HCT116 (cell line): ENCODE measurements around the gene DERA. TPM values are rescaled to one million over a fixed set of nuclear protein-coding genes. Genes with fewer than 3 reads are reported as not detected.

Experiments
- ATAC-seq: fragments of 200-7000 bp; cut with Tn5 transposase; 2 replicates; pipeline ENCODE4 v1.9.1; 2020; ENCODE audit warnings: mild to moderate bottlenecking, moderate library complexity
- BruUV-seq: library from RNA; stranded (reverse); fragments of 400-500 nt; replicated peaks from 2 replicates; lab custom pipeline; 2021; lab: Mats Ljungman, UMichigan
- CTCF ChIA-PET: fragments of 300-600 bp; sonication (Branson Sonifier 250); formaldehyde crosslinking; loops from one replicate; lab custom pipeline; 2021; ENCODE audit warnings: antibody characterized with exemption; lab: Charles Lee
- POLR2A ChIA-PET: fragments of 300-600, 350-600 bp; sonication (Branson Sonifier 250); formaldehyde crosslinking; loops from one replicate; lab custom pipeline; 2021; ENCODE audit warnings: antibody characterized with exemption; lab: Charles Lee
- RAD21 ChIA-PET, 2 experiments: fragments of 300-600 bp; sonication (Branson Sonifier 250); formaldehyde crosslinking; loops; one replicate each; lab custom pipeline; 2023; ENCODE audit warnings: low total read pairs in 2 of 2; ENCODE audit not compliant: uncharacterized antibody in 2 of 2, unreplicated experiment in 2 of 2, low non-redundant PET in 1 of 2; lab: Charles Lee
- DNase-seq: peaks from one replicate; pipeline ENCODE4 v3.0.0-alpha.2; 2010; ENCODE audit warnings: low read depth, low spot score
- H2AFZ ChIP-seq: fragments of 200-600 bp; shearing (Covaris generic), sonication (generic); 2 replicates; pipeline ENCODE4 v1.6.1; 2017; ENCODE audit warnings: low read depth, mixed run types, mixed read lengths, antibody characterized with exemption, low read length; ENCODE audit not compliant: poor library complexity, severe bottlenecking
- H3K27ac ChIP-seq: 2 replicates; pipeline ENCODE4 v1.5.1; 2012; ENCODE audit warnings: low read depth, low read length
- H3K27me3 ChIP-seq: fragments of 200-600 bp; sonication (generic); 2 replicates; pipeline ENCODE4 v1.6.1; 2016; ENCODE audit warnings: mixed run types, low read length, mixed read lengths; ENCODE audit not compliant: insufficient read depth
- H3K36me3 ChIP-seq, 2 experiments: fragments of 200-500 bp in 1 of 2; fragments of 200-600 bp in 1 of 2; sonication (Bioruptor generic) in 1 of 2; sonication (generic) in 1 of 2; 2 replicates each; pipeline versions ENCODE4 v1.5.1 to v1.6.1; 2014 to 2016; ENCODE audit warnings: low read length in 2 of 2, inconsistent platforms in 1 of 2, mixed read lengths in 1 of 2, mixed run types in 1 of 2; ENCODE audit not compliant: insufficient read depth in 2 of 2, control insufficient read depth in 1 of 2
- H3K4me1 ChIP-seq, 2 experiments: fragments of 200-600 bp in 1 of 2; sonication (generic) in 1 of 2; 2 replicates each; pipeline versions ENCODE4 v1.5.1 to v1.6.1; 2012 to 2017; ENCODE audit warnings: low read length in 2 of 2, inconsistent platforms in 1 of 2, mild to moderate bottlenecking in 1 of 2, mixed read lengths in 1 of 2, mixed run types in 1 of 2, moderate library complexity in 1 of 2; ENCODE audit not compliant: insufficient read depth in 2 of 2, control insufficient read depth in 1 of 2
- H3K4me2 ChIP-seq: fragments of 200-600 bp; sonication (generic); 2 replicates; pipeline ENCODE4 v1.6.1; 2017; ENCODE audit warnings: mixed run types, low read length, mixed read lengths
- H3K4me3 ChIP-seq, 2 experiments: fragments of 200-600 bp in 1 of 2; sonication (generic) in 1 of 2; replicated peaks in 1 of 2; 2 replicates each; pipeline ENCODE4 v1.5.1; 2011 to 2016; ENCODE audit warnings: low read length in 2 of 2, control low read depth in 1 of 2, low read depth in 1 of 2, mild to moderate bottlenecking in 1 of 2, mixed read lengths in 1 of 2, mixed run types in 1 of 2
- H3K79me2 ChIP-seq: fragments of 200-600 bp; sonication (generic); 2 replicates; pipeline ENCODE4 v1.6.1; 2017; ENCODE audit warnings: mild to moderate bottlenecking, mixed run types, low read length, moderate library complexity, mixed read lengths; ENCODE audit not compliant: insufficient read depth
- H3K9ac ChIP-seq: fragments of 200-600 bp; sonication (generic); 2 replicates; pipeline ENCODE4 v1.6.1; 2016; ENCODE audit warnings: low read length, mixed read lengths
- H3K9me2 ChIP-seq: fragments of 200-600 bp; sonication (generic), shearing (Covaris generic); 2 replicates; pipeline ENCODE4 v1.6.1; 2017; ENCODE audit warnings: mixed run types, mild to moderate bottlenecking, moderate library complexity; ENCODE audit not compliant: insufficient read depth
- H3K9me3 ChIP-seq, 2 experiments: fragments of 200-500 bp in 1 of 2; fragments of 200-600 bp in 1 of 2; sonication (Bioruptor generic) in 1 of 2; sonication (generic) in 1 of 2; 2 replicates each; pipeline ENCODE4 v1.6.1; 2014 to 2017; ENCODE audit warnings: low read length in 2 of 2, mixed read lengths in 2 of 2, inconsistent platforms in 1 of 2, low read depth in 1 of 2, mild to moderate bottlenecking in 1 of 2, mixed run types in 1 of 2, moderate library complexity in 1 of 2; ENCODE audit not compliant: control insufficient read depth in 1 of 2, insufficient read depth in 1 of 2
- H4K20me1 ChIP-seq: fragments of 200-600 bp; sonication (generic), shearing (Covaris generic); 2 replicates; pipeline ENCODE4 v1.6.1; 2017; ENCODE audit warnings: mixed run types, mild to moderate bottlenecking, moderate library complexity; ENCODE audit not compliant: insufficient read depth
- ATF3 ChIP-seq: IDR thresholded peaks from 2 replicates; pipeline ENCODE4 v1.6.1; 2012
- CTCF ChIP-seq, 3 experiments: fragments of 200-600 bp in 1 of 3; sonication (generic) in 1 of 3; IDR thresholded peaks in 2 of 3; conservative IDR thresholded peaks in 1 of 3; 2 replicates each; pipeline ENCODE4 v1.5.1; 2012 to 2017; ENCODE audit warnings: low read depth in 2 of 3, low read length in 2 of 3, antibody characterized with exemption in 1 of 3, borderline replicate concordance in 1 of 3, control low read depth in 1 of 3, mild to moderate bottlenecking in 1 of 3, mixed read lengths in 1 of 3, mixed run types in 1 of 3, moderate library complexity in 1 of 3; ENCODE audit not compliant: insufficient read depth in 1 of 3
- ELF1 ChIP-seq: IDR thresholded peaks from 2 replicates; pipeline ENCODE4 v1.6.1; 2012; ENCODE audit warnings: low read depth, borderline replicate concordance
- EZH2 ChIP-seq: fragments of 200-600 bp; sonication (generic); IDR thresholded peaks from 2 replicates; pipeline ENCODE4 v1.6.1; 2017; ENCODE audit warnings: antibody characterized with exemption, mixed run types
- EZH2phosphoT487 ChIP-seq: fragments of 200-600 bp; IDR thresholded peaks from 2 replicates; pipeline ENCODE4 v1.6.1; 2018; ENCODE audit warnings: antibody characterized with exemption, borderline replicate concordance
- FOSL1 ChIP-seq: IDR thresholded peaks from 2 replicates; pipeline ENCODE4 v1.6.1; 2012; ENCODE audit warnings: low read depth
- MAX ChIP-seq: IDR thresholded peaks from 2 replicates; pipeline ENCODE4 v1.6.1; 2012
- POLR2A ChIP-seq: IDR thresholded peaks from 2 replicates; pipeline ENCODE4 v1.7.0; 2011; ENCODE audit warnings: borderline replicate concordance; ENCODE audit not compliant: insufficient read depth, insufficient read length; ENCODE audit errors: extremely low read depth
- POLR2AphosphoS5 ChIP-seq: IDR thresholded peaks from 2 replicates; pipeline ENCODE4 v1.6.1; 2011; ENCODE audit warnings: mild to moderate bottlenecking, low read depth, low read length, moderate library complexity
- SIN3A ChIP-seq: IDR thresholded peaks from 2 replicates; pipeline ENCODE4 v1.6.1; 2012; ENCODE audit warnings: low read depth
- SRF ChIP-seq: IDR thresholded peaks from 2 replicates; pipeline ENCODE4 v1.6.1; 2012; ENCODE audit warnings: low read depth
- YY1 ChIP-seq: IDR thresholded peaks from 2 replicates; pipeline ENCODE4 v1.6.1; 2011; ENCODE audit warnings: low read length, low read depth, moderate library complexity, mild to moderate bottlenecking; ENCODE audit not compliant: insufficient replicate concordance; ENCODE audit errors: extremely low read depth
- ZBTB33 ChIP-seq: IDR thresholded peaks from 2 replicates; pipeline ENCODE4 v1.6.1; 2011; ENCODE audit warnings: mild to moderate bottlenecking, low read length, moderate library complexity; ENCODE audit not compliant: insufficient replicate concordance; ENCODE audit errors: extremely low read depth
- ZFX ChIP-seq: fragments of 450-650 bp; IDR thresholded peaks from 2 replicates; pipeline ENCODE4 v1.6.1; 2017
- intact Hi-C: fragments of 100-400 bp; cut with micrococcal nuclease; formaldehyde crosslinking; loops from 2 replicates; pipeline ENCODE4 v1.10.0; 2022
- total RNA-seq: library from RNA; stranded (reverse); gene quantifications from one replicate; pipeline ENCODE4 v1.2.1, GENCODE V29; 2021; ENCODE audit not compliant: unreplicated experiment

Gene DERA
- total RNA-seq, 1 experiment from 2014 or later = 32.6 TPM

- no peak overlapping the region for H3K4me2 ChIP-seq
- no peak overlapping the region for H2AFZ ChIP-seq
- H3K4me3 ChIP-seq = no peak overlapping the region
- H3K27me3 ChIP-seq = no peaks in the 10 kb centered on the region
- no peaks in the 10 kb centered on the region for H3K9me3 ChIP-seq
- ChIA-PET POLR2A (no interaction called here), RAD21 (no interaction called here), CTCF (no interaction called here)
- no peak overlapping the region for H3K9ac ChIP-seq
- H3K9me2 ChIP-seq = no peaks in the 10 kb centered on the region
- no peaks in the 10 kb centered on the region for H3K79me2 ChIP-seq
- intact Hi-C loops = no loop called here
- TF ChIP-seq MAX (no peak), ELF1 (no peak), CTCF (IDR thresholded peaks at IDR 0.05 in 2 of 3, conservative IDR thresholded peaks at IDR 0.05 in 1 of 3; ENCODE audit: borderline replicate concordance in 1 of 3, insufficient read depth in 1 of 3, low read depth in 2 of 3, low read length in 2 of 3) (no peak)
- no TSS peak for BruUV-seq
- H3K27ac ChIP-seq = no peak overlapping the region
- H4K20me1 ChIP-seq = no peaks in the 10 kb centered on the region
- DNase-seq (no peak), ATAC-seq (no peak)
- no peaks in the 10 kb centered on the region for H3K36me3 ChIP-seq
- no peaks in the 10 kb centered on the region for H3K4me1 ChIP-seq
Observed at GRCh38 chr12:16034136-16034817, 123.1 kb downstream of the DERA start.

GRCh38 chr12:16036073-16036472 is 124.9 kb downstream of the DERA start:
- no peak for DNase-seq
- Histone ChIP-seq H2AFZ (no peak overlapping the region), H4K20me1 (no peaks in the 10 kb centered on the region), H3K9ac (no peak overlapping the region), H3K27ac (no peak overlapping the region), H3K27me3 (no peaks in the 10 kb centered on the region), H3K4me1 (no peaks in the 10 kb centered on the region), H3K9me3 (no peaks in the 10 kb centered on the region), H3K36me3 (no peaks in the 10 kb centered on the region), H3K4me2 (no peak overlapping the region), H3K79me2 (no peaks in the 10 kb centered on the region), H3K4me3 (no peak overlapping the region), H3K9me2 (no peaks in the 10 kb centered on the region)
- ChIA-PET POLR2A (no interaction called here), CTCF (no interaction called here), RAD21 (no interaction called here)
- no peak for ATAC-seq
- BruUV-seq = no TSS peak
- intact Hi-C loops = no loop called here
- TF ChIP-seq SIN3A = no peak
- TF ChIP-seq FOSL1 = no peak
- TF ChIP-seq YY1 = no peak
- TF ChIP-seq POLR2A = no peak
- TF ChIP-seq SRF = no peak
- no peak for TF ChIP-seq ELF1
- no peak for TF ChIP-seq ZBTB33
- no peak for TF ChIP-seq EZH2
- TF ChIP-seq ZFX = no peak
- no peak for TF ChIP-seq EZH2phosphoT487
- TF ChIP-seq ATF3 = no peak
- TF ChIP-seq POLR2AphosphoS5 = no peak
